GM23338 (cell line): ENCODE measurements around the gene EXOC4.

ENCODE experiments used
- CTCF ChIP-seq, 2 experiments: fragments of 200-600 bp in 1 of 2; sonication (generic) in 1 of 2; conservative IDR thresholded peaks; 2 replicates each; pipeline versions ENCODE4 v1.5.1 to v1.6.1; 2016 to 2017; ENCODE audit warnings: antibody characterized with exemption in 2 of 2, low read depth in 2 of 2, mild to moderate bottlenecking in 2 of 2, moderate library complexity in 1 of 2
- EZH2 ChIP-seq: fragments of 200-600 bp; sonication (generic); IDR thresholded peaks from one replicate; pipeline ENCODE4 v1.8.0; 2017; ENCODE audit warnings: antibody characterized with exemption, mild to moderate bottlenecking, low read depth; ENCODE audit not compliant: unreplicated experiment
- EZH2phosphoT487 ChIP-seq: fragments of 200-600 bp; sonication (generic); IDR thresholded peaks from one replicate; pipeline ENCODE4 v1.8.1; 2018; ENCODE audit warnings: antibody characterized with exemption; ENCODE audit not compliant: unreplicated experiment
- JUNB ChIP-seq: IDR thresholded peaks from one replicate; pipeline ENCODE4 v1.6.1; 2016; ENCODE audit warnings: antibody characterized with exemption; ENCODE audit not compliant: unreplicated experiment
- POLR2AphosphoS5 ChIP-seq: IDR thresholded peaks from 2 replicates; pipeline ENCODE4 v1.6.1; 2016; ENCODE audit warnings: antibody characterized with exemption, low read depth
- REST ChIP-seq: IDR thresholded peaks from one replicate; pipeline ENCODE4 v1.6.1; 2018; ENCODE audit warnings: antibody characterized with exemption; ENCODE audit not compliant: unreplicated experiment

DNA sequence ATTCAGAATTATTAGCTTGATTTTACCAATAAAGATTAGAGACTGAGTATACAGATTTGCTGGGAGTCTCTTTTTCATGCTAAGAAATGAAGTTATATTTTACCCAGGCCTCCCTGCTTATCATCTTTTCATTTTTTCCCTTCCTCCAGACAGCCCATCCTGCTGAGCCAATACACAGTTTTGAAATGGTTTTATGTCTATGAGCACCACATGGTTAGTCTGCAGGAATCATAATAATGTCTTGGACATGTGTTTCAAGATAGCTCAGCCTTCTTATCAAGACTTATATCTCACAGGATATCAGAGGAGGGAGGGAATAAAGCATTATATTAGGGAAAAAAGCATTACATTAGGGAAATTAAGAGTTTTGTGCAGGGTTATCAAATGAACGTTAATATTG, 157.1 kb downstream of the EXOC4 start:
- TF ChIP-seq CTCF (conservative IDR thresholded peaks at IDR 0.05; ENCODE audit: low read depth in 2 of 2) (no peak), POLR2AphosphoS5 (no peak), EZH2phosphoT487 (no peak), JUNB (no peak), EZH2 (no peak), REST (no peak)
